ENCODE data around the gene DYNLL2.

- TF ChIP-seq CTCF (IDR thresholded peaks at IDR 0.05; ENCODE audit: insufficient read depth, low read length) (no peak), REST (IDR thresholded peaks at IDR 0.05; ENCODE audit: insufficient replicate concordance, low read depth) (no peak), GABPA (IDR thresholded peaks at IDR 0.05; ENCODE audit: low read depth) (no peak)
Measured at GRCh38 chr17:58136669-58137279, 53.6 kb downstream of the DYNLL2 start.
